Measurements from ENCODE around the gene TMEM219. TPM values are rescaled to one million over a fixed set of nuclear protein-coding genes. Genes with fewer than 3 reads are reported as not detected.

Gene TMEM219
- total RNA-seq, 1 donor from 2014 or later, result 89.4 TPM

- DNase-seq (ENCODE audit: low spot score, unreplicated experiment), result no peak
- Mint-ChIP-seq H3K4me3 (ENCODE audit: low read depth) (no peak overlapping the region), H3K27ac (no peak overlapping the region), H3K4me1 (ENCODE audit: low read depth) (no peaks in the 10 kb centered on the region), H3K9me3 (ENCODE audit: low read depth) (no peaks in the 10 kb centered on the region), H3K36me3 (ENCODE audit: insufficient read depth) (peaks cover 5% of the 10 kb centered on the region), H3K27me3 (peaks cover 2% of the 10 kb centered on the region)
- TF ChIP-seq CTCF (IDR thresholded peaks at IDR 0.05; ENCODE audit: unreplicated experiment), result no peak
Measured at GRCh38 chr16:30002614-30003346, 40.9 kb downstream of the TMEM219 start.

- no peak for DNase-seq (ENCODE audit: low spot score, unreplicated experiment)
- H3K9me3 Mint-ChIP-seq (ENCODE audit: low read depth), result no peaks in the 10 kb centered on the region
- peaks cover 5% of the 10 kb centered on the region for H3K36me3 Mint-ChIP-seq (ENCODE audit: insufficient read depth)
- H3K27ac Mint-ChIP-seq, result peak overlapping the region; percentile 29
- no peaks in the 10 kb centered on the region for H3K4me1 Mint-ChIP-seq (ENCODE audit: low read depth)
- TF ChIP-seq CTCF (IDR thresholded peaks at IDR 0.05; ENCODE audit: unreplicated experiment), result no peak
- peaks cover 13% of the 10 kb centered on the region for H3K27me3 Mint-ChIP-seq
- no peak overlapping the region for H3K4me3 Mint-ChIP-seq (ENCODE audit: low read depth)
Measured at GRCh38 chr16:30003670-30004423, 42.0 kb downstream of the TMEM219 start.

DNA sequence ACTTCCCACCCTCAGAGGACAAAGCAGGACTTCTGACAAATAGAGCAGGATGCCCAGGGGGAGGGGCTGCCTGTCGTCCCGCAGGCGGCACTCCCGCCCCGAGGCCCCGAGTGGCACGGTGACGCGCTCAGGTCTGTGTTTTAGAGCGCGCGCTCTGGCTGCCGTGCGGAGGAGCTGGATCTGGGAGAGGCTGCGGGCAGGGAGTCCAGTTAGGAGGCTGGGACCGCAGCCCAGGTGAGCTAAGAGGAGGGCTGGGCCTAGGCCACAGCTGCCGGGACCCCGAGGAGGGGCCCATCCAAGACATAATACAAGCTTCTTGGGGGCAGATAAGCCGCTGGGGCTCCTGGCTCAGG is 42.5 kb downstream of the TMEM219 start:
- no peak for TF ChIP-seq CTCF (IDR thresholded peaks at IDR 0.05; ENCODE audit: unreplicated experiment)
- H3K9me3 Mint-ChIP-seq (ENCODE audit: low read depth), result no peaks in the 10 kb centered on the region
- no peak overlapping the region for H3K27ac Mint-ChIP-seq
- no peaks in the 10 kb centered on the region for H3K4me1 Mint-ChIP-seq (ENCODE audit: low read depth)
- peaks cover 18% of the 10 kb centered on the region for H3K27me3 Mint-ChIP-seq
- no peak for DNase-seq (ENCODE audit: low spot score, unreplicated experiment)
- peaks cover 4% of the 10 kb centered on the region for H3K36me3 Mint-ChIP-seq (ENCODE audit: insufficient read depth)
- no peak overlapping the region for H3K4me3 Mint-ChIP-seq (ENCODE audit: low read depth)

- Mint-ChIP-seq H3K27ac (no peak overlapping the region), H3K36me3 (ENCODE audit: insufficient read depth) (peaks cover 4% of the 10 kb centered on the region)
- DNase-seq (ENCODE audit: low spot score, unreplicated experiment), result no peak
Measured at GRCh38 chr16:30004811-30005242, 42.9 kb downstream of the TMEM219 start.

More at GRCh38 chr16:30004811-30005242, 42.9 kb downstream of the TMEM219 start:
- no peak for TF ChIP-seq CTCF (IDR thresholded peaks at IDR 0.05; ENCODE audit: unreplicated experiment)
- H3K4me3 Mint-ChIP-seq (ENCODE audit: low read depth), result no peak overlapping the region
- H3K9me3 Mint-ChIP-seq (ENCODE audit: low read depth), result no peaks in the 10 kb centered on the region
- no peaks in the 10 kb centered on the region for H3K4me1 Mint-ChIP-seq (ENCODE audit: low read depth)
- peaks cover 21% of the 10 kb centered on the region for H3K27me3 Mint-ChIP-seq

Measured in progenitor cell of endocrine pancreas (in vitro differentiated cells).